T1000 (cell line): ENCODE measurements around the gene KIF1C.

Source experiments
- DNase-seq: peaks from one replicate; lab custom pipeline; 2025; ENCODE audit warnings: mixed read lengths; lab: John Stamatoyannopoulos, UW

The KIF1C gene

GRCh38 chr17:4969047-4969550, 28.7 kb upstream of the KIF1C start:
- DNase-seq = peak; percentile 62

GRCh38 chr17:4969551-4970173, 28.1 kb upstream of the KIF1C start:
- peak; percentile 38 for DNase-seq

- no peak for DNase-seq
Measured at GRCh38 chr17:4970273-4970672, 27.5 kb upstream of the KIF1C start.

- no peak for DNase-seq
Measured at GRCh38 chr17:4971826-4972225, 25.9 kb upstream of the KIF1C start.

- DNase-seq = no peak
Measured at GRCh38 chr17:4972322-4972721, 25.4 kb upstream of the KIF1C start.

- no peak for DNase-seq
Measured at GRCh38 chr17:4972752-4973151, 25.0 kb upstream of the KIF1C start.

- no peak for DNase-seq
Measured at GRCh38 chr17:4973256-4974114, 24.3 kb upstream of the KIF1C start.

- no peak for DNase-seq
Measured at GRCh38 chr17:4974115-4974670, 23.6 kb upstream of the KIF1C start.

- no peak for DNase-seq
Measured at GRCh38 chr17:4978726-4979125, 19.0 kb upstream of the KIF1C start.

GRCh38 chr17:4980644-4981216, 17.0 kb upstream of the KIF1C start:
- no peak for DNase-seq

- DNase-seq = no peak
Measured at GRCh38 chr17:4982305-4982704, 15.4 kb upstream of the KIF1C start.

- DNase-seq = no peak
Measured at GRCh38 chr17:4986403-4986802, 11.3 kb upstream of the KIF1C start.

- DNase-seq = peak; percentile 86
Measured at GRCh38 chr17:4986951-4987766, 10.6 kb upstream of the KIF1C start, which contains the start of gene CAMTA2. Gene CAMTA2 (minus strand): TSS chr17:4987675. CDS start chr17:4986222, 1,453 bp downstream.

- DNase-seq = no peak
Measured at GRCh38 chr17:4987767-4988567, 9.8 kb upstream of the KIF1C start.

GRCh38 chr17:4994081-4994595, 3.6 kb upstream of the KIF1C start:
- DNase-seq = no peak

- DNase-seq = peak; percentile 51
Measured at GRCh38 chr17:4998027-4998731, 429 bp downstream of the KIF1C start.

- no peak for DNase-seq
Measured at GRCh38 chr17:4998732-4999429, 1.1 kb downstream of the KIF1C start.

GRCh38 chr17:4999430-5000093, 1.8 kb downstream of the KIF1C start:
- DNase-seq = no peak

GRCh38 chr17:5000237-5000639, 2.5 kb downstream of the KIF1C start:
- DNase-seq = no peak
